Measurements from ENCODE around the gene PA2G4. TPM values are rescaled to one million over a fixed set of nuclear protein-coding genes. Genes with fewer than 3 reads are reported as not detected.

Gene PA2G4
- total RNA-seq, 2 donors from 2014 or later, result 53.2 to 111 TPM

DNA sequence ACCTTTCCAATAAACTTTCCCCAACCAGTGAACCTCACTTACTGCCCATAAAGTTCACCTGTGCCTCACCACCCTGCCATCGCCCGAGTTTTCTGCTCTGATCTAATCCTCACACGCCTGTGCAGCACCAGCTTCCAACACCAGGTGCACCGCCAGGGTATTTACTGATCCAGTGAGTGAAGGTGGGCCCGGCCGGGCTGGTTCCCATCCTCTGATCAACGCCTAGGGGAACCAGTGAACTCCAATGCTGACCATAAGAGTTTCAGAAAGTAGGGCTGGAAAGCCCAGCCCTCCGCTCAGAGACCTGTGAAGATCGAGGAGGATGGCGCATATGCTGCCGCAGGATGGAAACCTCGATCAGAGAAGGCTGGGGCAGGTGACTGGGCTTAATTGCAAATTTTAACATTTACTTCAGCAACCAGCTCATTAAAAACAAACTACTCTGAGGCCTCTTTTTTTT, 47.3 kb downstream of the PA2G4 start:
- DNase-seq (ENCODE audit: low spot score) (no peak), ATAC-seq (ENCODE audit: insufficient number of reproducible peaks, low FRiP score, low read depth) (no peak)
- no peaks in the 10 kb centered on the region for H3K36me3 ChIP-seq
- TF ChIP-seq, protein P1, sequence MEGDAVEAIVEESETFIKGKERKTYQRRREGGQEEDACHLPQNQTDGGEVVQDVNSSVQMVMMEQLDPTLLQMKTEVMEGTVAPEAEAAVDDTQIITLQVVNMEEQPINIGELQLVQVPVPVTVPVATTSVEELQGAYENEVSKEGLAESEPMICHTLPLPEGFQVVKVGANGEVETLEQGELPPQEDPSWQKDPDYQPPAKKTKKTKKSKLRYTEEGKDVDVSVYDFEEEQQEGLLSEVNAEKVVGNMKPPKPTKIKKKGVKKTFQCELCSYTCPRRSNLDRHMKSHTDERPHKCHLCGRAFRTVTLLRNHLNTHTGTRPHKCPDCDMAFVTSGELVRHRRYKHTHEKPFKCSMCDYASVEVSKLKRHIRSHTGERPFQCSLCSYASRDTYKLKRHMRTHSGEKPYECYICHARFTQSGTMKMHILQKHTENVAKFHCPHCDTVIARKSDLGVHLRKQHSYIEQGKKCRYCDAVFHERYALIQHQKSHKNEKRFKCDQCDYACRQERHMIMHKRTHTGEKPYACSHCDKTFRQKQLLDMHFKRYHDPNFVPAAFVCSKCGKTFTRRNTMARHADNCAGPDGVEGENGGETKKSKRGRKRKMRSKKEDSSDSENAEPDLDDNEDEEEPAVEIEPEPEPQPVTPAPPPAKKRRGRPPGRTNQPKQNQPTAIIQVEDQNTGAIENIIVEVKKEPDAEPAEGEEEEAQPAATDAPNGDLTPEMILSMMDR (IDR thresholded peaks at IDR 0.05), result peak; percentile 44
- H3K4me1 ChIP-seq (ENCODE audit: control insufficient read depth in 1 of 2, low read depth in 2 of 2), result peaks cover 11 to 28% of the 10 kb centered on the region in 2 donors
- peak overlapping the region; percentile 88 to 92 for H3K27ac ChIP-seq
- peak overlapping the region; percentile 87 for H3K4me3 ChIP-seq
- H3K27me3 ChIP-seq (replicated peaks; ENCODE audit: insufficient read depth), result no peaks in the 10 kb centered on the region
- H3K9me3 ChIP-seq, result no peaks in the 10 kb centered on the region

DNA sequence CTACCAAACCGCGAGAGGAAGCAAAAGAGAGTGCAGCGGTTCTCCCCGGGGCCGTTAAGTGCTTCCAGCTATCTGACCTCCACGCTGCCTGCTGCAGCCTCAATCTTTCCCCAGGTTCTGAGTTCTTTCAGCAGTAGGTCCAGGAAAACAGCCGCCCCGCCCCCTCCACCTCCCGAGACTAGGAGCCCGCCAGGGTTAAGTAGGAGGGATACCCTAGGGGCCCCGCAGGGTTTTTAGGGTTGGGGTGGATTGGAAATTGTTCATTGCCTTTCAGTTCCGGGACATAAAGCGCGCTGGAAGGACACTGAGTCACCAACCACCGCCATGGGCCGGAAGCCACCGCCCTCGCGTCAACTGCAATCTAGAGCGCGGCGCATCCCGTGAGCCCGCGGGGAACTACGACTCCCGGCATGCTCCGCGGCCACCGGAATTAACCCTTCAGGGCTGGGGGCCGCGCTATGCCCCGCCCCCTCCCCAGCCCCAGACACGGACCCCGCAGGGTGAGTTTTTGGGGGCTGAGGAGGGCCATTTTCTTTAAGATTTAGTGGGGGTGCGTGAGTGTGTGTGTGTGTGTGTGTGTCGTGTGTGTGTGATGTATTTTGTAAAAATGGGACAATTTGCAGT, 47.9 kb downstream of the PA2G4 start, which contains the start of gene MYL6B:
TSS of gene MYL6B (plus strand) at position 456 of the 624 bp plus-strand sequence. CDS start 1,332 bp downstream, outside the sequence.
- DNase-seq (ENCODE audit: low spot score) (peak; percentile 83), ATAC-seq (ENCODE audit: insufficient number of reproducible peaks, low FRiP score, low read depth) (peak; percentile 87)
- H3K9me3 ChIP-seq, result no peaks in the 10 kb centered on the region
- peak within 1 kb of the TSS; percentile 88 to 92 for H3K27ac ChIP-seq
- peaks cover 14 to 28% of the 10 kb centered on the region in 2 donors for H3K4me1 ChIP-seq (ENCODE audit: control insufficient read depth in 1 of 2, low read depth in 2 of 2)
- H3K27me3 ChIP-seq (replicated peaks; ENCODE audit: insufficient read depth), result no peaks in the 10 kb centered on the region
- no peaks in the 10 kb centered on the region for H3K36me3 ChIP-seq
- TF ChIP-seq, protein P1 (IDR thresholded peaks at IDR 0.05), result no peak
- H3K4me3 ChIP-seq, result peak within 1 kb of the TSS; percentile 87

DNA sequence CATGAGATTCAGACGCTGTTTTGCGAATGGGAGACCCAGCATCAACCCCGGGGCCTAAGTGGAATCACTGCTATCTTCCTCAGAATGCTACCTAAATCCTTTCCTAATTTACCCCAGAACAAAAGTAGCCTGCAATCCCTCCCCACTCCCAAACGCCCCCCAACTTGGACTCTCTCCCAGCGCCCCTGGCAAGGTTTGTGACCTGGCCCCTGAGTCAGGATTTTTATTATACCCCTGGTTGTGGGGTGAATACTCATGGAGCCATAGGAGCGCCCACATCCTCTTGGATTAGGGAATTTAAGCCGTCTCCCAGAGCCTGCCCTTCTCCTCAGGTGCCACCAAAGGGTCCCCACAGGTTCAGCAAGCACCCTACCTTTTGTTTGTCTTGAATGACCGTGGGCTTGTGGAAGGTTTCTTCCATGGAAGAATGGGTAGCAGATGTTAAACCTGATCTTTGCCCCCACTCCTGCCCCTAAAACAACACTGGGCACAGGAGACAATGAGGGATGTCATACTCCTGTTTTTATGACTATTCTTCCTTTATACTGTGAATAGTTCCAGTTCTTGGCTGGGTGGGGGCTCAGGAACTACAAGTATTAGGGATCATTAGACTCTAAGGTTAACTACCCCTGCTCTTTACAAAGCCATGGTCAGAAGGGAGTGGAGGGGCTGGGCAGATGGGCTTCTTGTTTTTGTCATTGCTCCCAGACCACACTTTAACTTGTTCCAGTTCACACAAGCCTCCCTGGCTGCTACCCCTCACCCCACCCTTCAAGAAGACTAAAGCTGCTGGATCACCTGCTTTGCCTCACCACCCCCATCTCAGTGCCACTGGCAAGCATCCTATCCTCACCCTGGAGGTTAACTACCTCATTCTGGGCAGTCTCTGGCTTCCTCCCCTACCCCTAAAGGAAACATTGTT, 48.7 kb downstream of the PA2G4 start:
- no peaks in the 10 kb centered on the region for H3K27me3 ChIP-seq (replicated peaks; ENCODE audit: insufficient read depth)
- H3K9me3 ChIP-seq, result no peaks in the 10 kb centered on the region
- ATAC-seq (ENCODE audit: insufficient number of reproducible peaks, low FRiP score, low read depth), result peak; percentile 1
- TF ChIP-seq, protein P1 (IDR thresholded peaks at IDR 0.05), result no peak
- H3K36me3 ChIP-seq, result no peaks in the 10 kb centered on the region
- DNase-seq (ENCODE audit: low spot score), result no peak
- peak overlapping the region; percentile 87 for H3K4me3 ChIP-seq
- peaks cover 14 to 28% of the 10 kb centered on the region in 2 donors for H3K4me1 ChIP-seq (ENCODE audit: control insufficient read depth in 1 of 2, low read depth in 2 of 2)
- peak overlapping the region; percentile 88 to 92 for H3K27ac ChIP-seq

DNA sequence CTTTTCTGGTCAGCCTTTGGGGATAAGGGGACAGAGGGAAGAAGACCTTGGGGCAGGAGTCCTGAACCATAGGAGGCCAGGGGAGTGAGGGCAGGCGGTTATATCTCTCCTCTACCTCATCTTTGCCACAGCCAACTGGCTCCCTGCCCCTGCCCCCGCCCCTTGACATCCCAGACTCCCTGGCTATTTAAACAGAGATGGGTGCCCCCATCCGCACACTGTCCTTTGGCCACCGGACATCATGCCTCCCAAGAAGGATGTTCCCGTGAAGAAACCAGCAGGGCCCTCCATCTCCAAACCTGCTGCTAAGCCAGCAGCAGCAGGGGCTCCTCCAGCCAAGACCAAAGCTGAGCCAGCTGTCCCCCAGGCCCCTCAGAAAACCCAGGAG, 49.3 kb downstream of the PA2G4 start:
- DNase-seq (ENCODE audit: low spot score) (no peak), ATAC-seq (ENCODE audit: insufficient number of reproducible peaks, low FRiP score, low read depth) (no peak)
- no peak overlapping the region for H3K27ac ChIP-seq
- H3K36me3 ChIP-seq, result no peaks in the 10 kb centered on the region
- H3K4me1 ChIP-seq (ENCODE audit: control insufficient read depth in 1 of 2, low read depth in 2 of 2), result peaks cover 14 to 28% of the 10 kb centered on the region in 2 donors
- H3K4me3 ChIP-seq, result no peak overlapping the region
- TF ChIP-seq, protein P1 (IDR thresholded peaks at IDR 0.05), result no peak
- H3K27me3 ChIP-seq (replicated peaks; ENCODE audit: insufficient read depth), result no peaks in the 10 kb centered on the region
- no peaks in the 10 kb centered on the region for H3K9me3 ChIP-seq

DNA sequence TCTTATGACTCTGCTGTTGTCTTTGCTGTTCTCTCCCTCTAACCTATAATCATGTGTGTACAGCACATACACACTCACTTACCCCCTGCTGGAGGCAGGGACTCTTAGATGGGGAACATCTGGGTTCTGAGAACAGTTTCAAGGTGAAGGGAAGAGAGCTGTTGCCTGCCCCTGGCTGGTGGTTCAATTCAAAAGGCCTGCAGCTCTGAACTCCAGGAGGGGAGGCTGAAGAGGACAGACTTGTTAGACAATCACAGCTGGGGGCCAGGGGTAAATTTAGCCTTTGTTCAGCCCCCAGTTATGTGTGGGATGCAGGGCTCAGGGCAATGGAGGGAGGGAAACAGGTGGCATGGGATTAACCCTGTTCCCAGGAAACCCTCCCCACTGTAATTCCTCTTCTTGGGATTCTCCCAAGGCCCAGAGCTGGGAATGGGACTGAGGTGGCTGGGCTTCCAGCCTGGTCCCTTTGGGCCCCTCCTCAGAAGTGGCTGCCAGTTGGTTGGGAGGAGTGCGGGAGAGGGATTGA, 50.0 kb downstream of the PA2G4 start:
- TF ChIP-seq, protein P1 (IDR thresholded peaks at IDR 0.05), result no peak
- H3K27me3 ChIP-seq (replicated peaks; ENCODE audit: insufficient read depth), result no peaks in the 10 kb centered on the region
- no peak overlapping the region for H3K4me3 ChIP-seq
- no peaks in the 10 kb centered on the region for H3K9me3 ChIP-seq
- no peak overlapping the region for H3K27ac ChIP-seq
- H3K36me3 ChIP-seq, result no peaks in the 10 kb centered on the region
- peaks cover 14 to 28% of the 10 kb centered on the region in 2 donors for H3K4me1 ChIP-seq (ENCODE audit: control insufficient read depth in 1 of 2, low read depth in 2 of 2)
- DNase-seq (ENCODE audit: low spot score) (no peak), ATAC-seq (ENCODE audit: insufficient number of reproducible peaks, low FRiP score, low read depth) (no peak)
